GM12865 (cell line): Measurements from ENCODE around the gene JAKMIP1.
A peak's percentile ranks its signal among the peaks of the same experiment; 100 is the strongest.

Experiments used
- DNase-seq: peaks from one replicate; pipeline ENCODE4 v3.0.0; 2010; ENCODE audit warnings: low read depth
- H3K4me3 ChIP-seq: 2 replicates; pipeline ENCODE4 v1.5.1; 2011; ENCODE audit warnings: mild to moderate bottlenecking, low read depth, low read length, control low read depth
- TF ChIP-seq, protein P1 (sequence below): IDR thresholded peaks from 2 replicates; pipeline ENCODE4 v1.5.1; 2011; ENCODE audit warnings: low read length, control low read depth, low read depth, inconsistent platforms; ENCODE audit not compliant: insufficient read depth; ENCODE audit errors: missing control alignments

The JAKMIP1 gene

DNA sequence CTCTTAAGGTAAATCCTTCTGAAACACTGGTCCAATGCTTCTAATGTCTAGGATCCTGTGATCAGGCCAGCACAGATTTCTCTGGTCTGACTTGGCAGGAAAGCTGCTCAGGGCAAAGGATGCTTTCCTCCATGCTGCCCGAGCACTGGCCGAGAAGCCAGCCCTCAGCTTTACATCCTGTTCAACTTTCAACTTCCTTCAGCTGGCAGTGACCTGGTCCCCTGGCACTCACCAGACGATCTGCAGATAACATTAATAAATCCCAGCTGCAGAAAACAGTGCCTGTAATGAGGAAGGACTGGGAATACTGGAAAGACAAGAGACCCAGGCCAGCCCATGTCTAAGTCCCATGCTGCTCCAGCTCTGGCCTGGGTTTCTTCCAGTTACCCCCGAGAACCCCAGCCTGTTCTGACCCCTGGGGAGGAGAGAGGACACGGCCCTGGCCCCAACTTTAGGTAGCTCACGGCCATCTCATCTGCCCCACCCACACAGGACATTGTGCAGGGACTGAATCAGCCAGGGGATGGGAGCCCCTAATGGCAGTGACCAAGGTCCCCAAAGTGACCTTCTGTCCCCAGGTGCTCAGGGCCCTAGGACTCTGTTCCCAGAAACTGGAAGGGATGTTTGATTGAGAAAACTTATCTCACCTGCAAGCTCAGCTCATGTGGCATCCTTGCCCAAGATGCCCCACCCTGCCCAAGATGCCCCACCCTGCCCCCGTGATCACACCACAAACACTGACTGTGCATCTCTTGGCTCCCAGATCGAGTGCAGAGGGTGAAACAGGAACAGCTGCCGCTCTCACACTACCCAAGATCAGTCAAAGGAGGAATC lies 28.0 kb downstream of the JAKMIP1 start:
- peak; percentile 67 for DNase-seq
- TF ChIP-seq, protein P1, sequence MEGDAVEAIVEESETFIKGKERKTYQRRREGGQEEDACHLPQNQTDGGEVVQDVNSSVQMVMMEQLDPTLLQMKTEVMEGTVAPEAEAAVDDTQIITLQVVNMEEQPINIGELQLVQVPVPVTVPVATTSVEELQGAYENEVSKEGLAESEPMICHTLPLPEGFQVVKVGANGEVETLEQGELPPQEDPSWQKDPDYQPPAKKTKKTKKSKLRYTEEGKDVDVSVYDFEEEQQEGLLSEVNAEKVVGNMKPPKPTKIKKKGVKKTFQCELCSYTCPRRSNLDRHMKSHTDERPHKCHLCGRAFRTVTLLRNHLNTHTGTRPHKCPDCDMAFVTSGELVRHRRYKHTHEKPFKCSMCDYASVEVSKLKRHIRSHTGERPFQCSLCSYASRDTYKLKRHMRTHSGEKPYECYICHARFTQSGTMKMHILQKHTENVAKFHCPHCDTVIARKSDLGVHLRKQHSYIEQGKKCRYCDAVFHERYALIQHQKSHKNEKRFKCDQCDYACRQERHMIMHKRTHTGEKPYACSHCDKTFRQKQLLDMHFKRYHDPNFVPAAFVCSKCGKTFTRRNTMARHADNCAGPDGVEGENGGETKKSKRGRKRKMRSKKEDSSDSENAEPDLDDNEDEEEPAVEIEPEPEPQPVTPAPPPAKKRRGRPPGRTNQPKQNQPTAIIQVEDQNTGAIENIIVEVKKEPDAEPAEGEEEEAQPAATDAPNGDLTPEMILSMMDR, result no peak
- H3K4me3 ChIP-seq, result no peak overlapping the region

DNA sequence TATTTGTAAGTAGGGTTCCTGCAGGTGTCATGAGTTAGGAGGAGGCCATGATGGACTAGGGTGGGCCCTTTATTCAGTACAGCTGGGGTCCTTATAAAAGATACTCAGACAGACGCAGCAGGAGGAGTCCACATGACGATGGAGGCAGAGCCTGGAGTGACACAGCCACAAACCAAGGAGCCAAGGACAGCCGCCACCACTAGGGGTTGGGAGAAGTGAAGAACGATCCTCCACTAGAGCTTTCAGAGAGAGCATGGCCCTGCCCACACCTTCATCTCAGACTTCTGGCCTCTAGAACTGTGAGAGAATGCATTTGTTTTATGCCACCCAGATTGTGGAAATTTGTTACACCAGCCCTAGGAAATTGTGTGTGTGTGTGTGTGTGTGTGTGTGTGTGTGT lies 31.1 kb downstream of the JAKMIP1 start:
- TF ChIP-seq, protein P1, result no peak
- no peak overlapping the region for H3K4me3 ChIP-seq
- DNase-seq, result no peak

DNA sequence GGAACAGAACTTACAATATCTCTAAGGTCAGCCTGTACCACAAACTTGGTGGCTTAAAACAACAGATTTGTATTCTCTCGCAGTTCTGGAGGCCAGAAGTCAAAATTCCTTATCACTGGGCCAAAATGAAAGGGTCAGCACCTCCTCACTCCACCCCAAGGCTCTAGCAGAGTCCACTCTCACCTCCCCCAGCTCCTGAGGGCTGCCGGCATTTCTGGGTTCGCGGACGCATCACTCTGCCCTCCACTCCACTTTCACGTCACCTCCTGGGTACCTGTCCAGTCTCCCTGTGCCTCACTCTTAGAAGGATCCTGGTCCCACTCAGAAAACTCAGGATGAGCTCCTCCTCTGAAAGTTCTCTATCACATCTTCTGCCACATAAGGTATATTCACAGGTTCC lies 34.6 kb downstream of the JAKMIP1 start:
- no peak for DNase-seq
- TF ChIP-seq, protein P1, result no peak

DNA sequence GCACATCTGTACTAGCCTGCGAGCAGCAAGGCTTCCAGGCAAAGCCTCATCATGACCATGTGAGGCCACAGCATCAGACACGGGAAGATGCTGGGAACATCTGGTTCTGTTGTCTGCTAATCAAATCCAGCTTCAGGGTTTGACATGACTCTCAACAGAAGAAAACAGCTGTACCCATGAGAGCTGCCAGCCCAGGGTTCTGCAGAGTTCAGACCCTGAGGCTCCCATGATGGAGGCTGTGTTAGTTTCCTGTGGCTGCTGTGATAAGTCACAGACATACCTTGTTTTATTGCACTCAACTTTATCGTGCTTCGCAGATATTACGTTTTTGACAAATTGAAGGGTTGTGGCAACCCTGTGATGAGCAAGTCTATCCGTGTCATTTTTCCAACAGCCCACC lies 37.5 kb downstream of the JAKMIP1 start:
- TF ChIP-seq, protein P1, result no peak
- no peak overlapping the region for H3K4me3 ChIP-seq
- no peak for DNase-seq

More for the DNA sequence above, 34.6 kb downstream of the JAKMIP1 start:
- H3K4me3 ChIP-seq, result no peak overlapping the region

DNA sequence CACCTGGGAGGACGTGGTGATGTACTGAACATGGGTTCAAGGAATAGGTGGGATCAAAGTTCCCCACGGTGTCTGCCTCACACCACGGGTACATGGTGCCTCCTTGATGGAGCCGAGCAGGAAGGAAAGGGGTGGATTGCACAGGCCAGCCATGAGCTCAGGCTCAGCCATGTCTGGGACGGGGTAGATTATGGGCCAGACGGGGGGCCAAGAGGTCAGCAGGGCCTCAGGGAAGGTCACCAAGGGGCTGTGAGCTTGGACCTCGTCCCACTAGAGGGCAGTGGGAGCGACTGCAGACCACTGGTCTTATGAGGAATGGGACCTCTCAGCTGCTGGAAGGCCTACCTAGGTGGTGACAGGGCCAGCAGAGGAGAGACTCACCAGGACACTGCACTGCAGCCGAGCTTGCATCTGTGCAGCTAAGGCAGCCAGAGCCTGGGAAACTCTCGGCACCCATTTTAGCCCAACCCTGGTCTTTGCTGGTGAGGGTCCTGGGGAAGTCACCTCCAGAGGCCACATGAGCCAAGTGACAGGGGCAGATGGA lies 38.4 kb downstream of the JAKMIP1 start:
- no peak for DNase-seq
- TF ChIP-seq, protein P1, result no peak

DNA sequence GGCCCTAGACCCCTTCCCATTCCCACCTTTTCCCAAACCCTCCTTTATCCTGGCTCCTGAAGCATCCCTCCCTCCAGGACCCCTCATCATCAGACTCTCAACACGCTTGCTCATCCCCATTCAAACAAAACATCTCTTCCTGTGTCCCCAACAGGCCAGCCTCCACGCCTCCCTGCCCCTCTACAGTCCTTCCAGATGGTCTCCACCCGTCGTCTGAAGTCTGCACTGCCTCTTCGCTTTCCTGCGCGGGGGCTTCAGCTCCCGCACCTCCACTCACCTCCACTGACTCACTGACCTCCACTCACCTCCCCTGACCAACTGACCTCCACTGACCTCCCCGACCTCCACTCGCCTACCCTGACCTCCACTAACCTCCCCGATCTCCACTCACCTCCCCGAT lies 39.8 kb downstream of the JAKMIP1 start:
- DNase-seq, result no peak
- TF ChIP-seq, protein P1, result no peak
- H3K4me3 ChIP-seq, result no peak overlapping the region

More for the DNA sequence above, 38.4 kb downstream of the JAKMIP1 start:
- no peak overlapping the region for H3K4me3 ChIP-seq
